ENCODE data around the gene UTS2.

DNA sequence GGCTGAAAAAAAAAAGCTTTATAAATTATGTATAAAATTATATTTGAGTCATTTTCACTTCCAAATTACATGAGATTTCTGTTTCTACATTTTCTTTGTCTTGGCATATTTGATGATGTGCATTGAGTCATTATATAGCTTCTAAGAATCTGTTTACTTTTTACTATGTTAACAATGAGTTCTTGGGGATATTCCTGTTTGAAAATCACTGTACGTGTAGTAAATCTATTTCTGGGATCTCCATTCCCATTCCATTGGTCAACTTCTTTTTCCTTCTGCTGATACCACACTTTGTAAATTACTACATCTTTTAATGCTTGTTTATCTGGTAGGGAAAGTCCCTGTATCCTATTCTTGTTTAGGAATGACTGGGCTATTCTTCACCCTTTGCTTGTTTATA lies 44.1 kb upstream of the UTS2 start:
- TF ChIP-seq, protein P1, sequence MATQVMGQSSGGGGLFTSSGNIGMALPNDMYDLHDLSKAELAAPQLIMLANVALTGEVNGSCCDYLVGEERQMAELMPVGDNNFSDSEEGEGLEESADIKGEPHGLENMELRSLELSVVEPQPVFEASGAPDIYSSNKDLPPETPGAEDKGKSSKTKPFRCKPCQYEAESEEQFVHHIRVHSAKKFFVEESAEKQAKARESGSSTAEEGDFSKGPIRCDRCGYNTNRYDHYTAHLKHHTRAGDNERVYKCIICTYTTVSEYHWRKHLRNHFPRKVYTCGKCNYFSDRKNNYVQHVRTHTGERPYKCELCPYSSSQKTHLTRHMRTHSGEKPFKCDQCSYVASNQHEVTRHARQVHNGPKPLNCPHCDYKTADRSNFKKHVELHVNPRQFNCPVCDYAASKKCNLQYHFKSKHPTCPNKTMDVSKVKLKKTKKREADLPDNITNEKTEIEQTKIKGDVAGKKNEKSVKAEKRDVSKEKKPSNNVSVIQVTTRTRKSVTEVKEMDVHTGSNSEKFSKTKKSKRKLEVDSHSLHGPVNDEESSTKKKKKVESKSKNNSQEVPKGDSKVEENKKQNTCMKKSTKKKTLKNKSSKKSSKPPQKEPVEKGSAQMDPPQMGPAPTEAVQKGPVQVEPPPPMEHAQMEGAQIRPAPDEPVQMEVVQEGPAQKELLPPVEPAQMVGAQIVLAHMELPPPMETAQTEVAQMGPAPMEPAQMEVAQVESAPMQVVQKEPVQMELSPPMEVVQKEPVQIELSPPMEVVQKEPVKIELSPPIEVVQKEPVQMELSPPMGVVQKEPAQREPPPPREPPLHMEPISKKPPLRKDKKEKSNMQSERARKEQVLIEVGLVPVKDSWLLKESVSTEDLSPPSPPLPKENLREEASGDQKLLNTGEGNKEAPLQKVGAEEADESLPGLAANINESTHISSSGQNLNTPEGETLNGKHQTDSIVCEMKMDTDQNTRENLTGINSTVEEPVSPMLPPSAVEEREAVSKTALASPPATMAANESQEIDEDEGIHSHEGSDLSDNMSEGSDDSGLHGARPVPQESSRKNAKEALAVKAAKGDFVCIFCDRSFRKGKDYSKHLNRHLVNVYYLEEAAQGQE (IDR thresholded peaks at IDR 0.05; ENCODE audit: insufficient replicate concordance, low read depth), result no peak
- TF ChIP-seq, protein P2, sequence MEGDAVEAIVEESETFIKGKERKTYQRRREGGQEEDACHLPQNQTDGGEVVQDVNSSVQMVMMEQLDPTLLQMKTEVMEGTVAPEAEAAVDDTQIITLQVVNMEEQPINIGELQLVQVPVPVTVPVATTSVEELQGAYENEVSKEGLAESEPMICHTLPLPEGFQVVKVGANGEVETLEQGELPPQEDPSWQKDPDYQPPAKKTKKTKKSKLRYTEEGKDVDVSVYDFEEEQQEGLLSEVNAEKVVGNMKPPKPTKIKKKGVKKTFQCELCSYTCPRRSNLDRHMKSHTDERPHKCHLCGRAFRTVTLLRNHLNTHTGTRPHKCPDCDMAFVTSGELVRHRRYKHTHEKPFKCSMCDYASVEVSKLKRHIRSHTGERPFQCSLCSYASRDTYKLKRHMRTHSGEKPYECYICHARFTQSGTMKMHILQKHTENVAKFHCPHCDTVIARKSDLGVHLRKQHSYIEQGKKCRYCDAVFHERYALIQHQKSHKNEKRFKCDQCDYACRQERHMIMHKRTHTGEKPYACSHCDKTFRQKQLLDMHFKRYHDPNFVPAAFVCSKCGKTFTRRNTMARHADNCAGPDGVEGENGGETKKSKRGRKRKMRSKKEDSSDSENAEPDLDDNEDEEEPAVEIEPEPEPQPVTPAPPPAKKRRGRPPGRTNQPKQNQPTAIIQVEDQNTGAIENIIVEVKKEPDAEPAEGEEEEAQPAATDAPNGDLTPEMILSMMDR (IDR thresholded peaks at IDR 0.05; ENCODE audit: insufficient read depth, low read length), result no peak
- TF ChIP-seq POLR2AphosphoS5 (IDR thresholded peaks at IDR 0.05; ENCODE audit: low read depth), result no peak

Data from HL-60 (cell line).